ENCODE measurements around the gene NR3C1. TPM values are rescaled to one million over a fixed set of nuclear protein-coding genes. Genes with fewer than 3 reads are reported as not detected.

Gene NR3C1
- total RNA-seq, 2 donors from 2014 or later, result 30.3 to 38.9 TPM

GRCh38 chr5:143277536-143277935 is 126.0 kb downstream of the NR3C1 start:
- H3K27me3 ChIP-seq, result no peaks in the 10 kb centered on the region
- peaks cover 6% of the 10 kb centered on the region for H3K36me3 ChIP-seq
- no peak for DNase-seq (ENCODE audit: low spot score)
- no peaks in the 10 kb centered on the region for H3K9me3 ChIP-seq
- no peak overlapping the region for H3K27ac ChIP-seq
- H3K4me3 ChIP-seq, result no peak overlapping the region
- no peak for TF ChIP-seq CTCF (IDR thresholded peaks at IDR 0.05)
- no peaks in the 10 kb centered on the region for H3K4me1 ChIP-seq

GRCh38 chr5:143275512-143276363 is 127.7 kb downstream of the NR3C1 start:
- no peak for DNase-seq (ENCODE audit: low spot score)
- H3K4me3 ChIP-seq, result no peak overlapping the region
- TF ChIP-seq CTCF (IDR thresholded peaks at IDR 0.05), result no peak
- H3K9me3 ChIP-seq, result no peaks in the 10 kb centered on the region
- no peaks in the 10 kb centered on the region for H3K4me1 ChIP-seq
- H3K27me3 ChIP-seq, result no peaks in the 10 kb centered on the region
- no peaks in the 10 kb centered on the region for H3K36me3 ChIP-seq
- no peak overlapping the region for H3K27ac ChIP-seq

GRCh38 chr5:143274952-143275351 is 128.5 kb downstream of the NR3C1 start:
- no peak for TF ChIP-seq CTCF (IDR thresholded peaks at IDR 0.05)
- Histone ChIP-seq H3K4me3 (no peak overlapping the region), H3K36me3 (no peaks in the 10 kb centered on the region), H3K9me3 (peaks cover 0 to 5% of the 10 kb centered on the region in 2 donors), H3K27me3 (no peaks in the 10 kb centered on the region), H3K27ac (no peak overlapping the region), H3K4me1 (no peaks in the 10 kb centered on the region)
- DNase-seq (ENCODE audit: low spot score), result no peak

GRCh38 chr5:143271431-143271830 is 132.1 kb downstream of the NR3C1 start:
- Histone ChIP-seq H3K36me3 (no peaks in the 10 kb centered on the region), H3K27ac (no peak overlapping the region), H3K4me1 (no peaks in the 10 kb centered on the region), H3K27me3 (no peaks in the 10 kb centered on the region), H3K4me3 (no peak overlapping the region), H3K9me3 (peaks cover 0 to 34% of the 10 kb centered on the region in 2 donors)
- no peak for DNase-seq (ENCODE audit: low spot score)
- no peak for TF ChIP-seq CTCF (IDR thresholded peaks at IDR 0.05)

GRCh38 chr5:143268388-143268787 is 135.1 kb downstream of the NR3C1 start:
- TF ChIP-seq CTCF (IDR thresholded peaks at IDR 0.05), result no peak
- Histone ChIP-seq H3K4me3 (no peak overlapping the region), H3K4me1 (no peaks in the 10 kb centered on the region), H3K27me3 (no peaks in the 10 kb centered on the region), H3K36me3 (no peaks in the 10 kb centered on the region), H3K9me3 (peaks cover 0 to 43% of the 10 kb centered on the region in 2 donors), H3K27ac (no peak overlapping the region)
- DNase-seq (ENCODE audit: low spot score), result no peak
